Neural cell (in vitro differentiated cells): ENCODE measurements around the gene TPRX1.

Source experiments
- CTCF ChIP-seq: fragments of 450-650 bp; IDR thresholded peaks from 2 replicates; pipeline ENCODE4 v1.5.1; 2014; ENCODE audit warnings: antibody characterized with exemption, mild to moderate bottlenecking, moderate library complexity; ENCODE audit not compliant: poor library complexity, severe bottlenecking
- EP300 ChIP-seq: fragments of 450-650 bp; conservative IDR thresholded peaks from 2 replicates; pipeline ENCODE4 v1.6.1; 2014; ENCODE audit warnings: antibody characterized with exemption, mild to moderate bottlenecking, moderate library complexity; ENCODE audit not compliant: poor library complexity, severe bottlenecking
- EZH2 ChIP-seq: fragments of 200-600, 300-800 bp; shearing (Covaris generic), sonication (generic); IDR thresholded peaks from 2 replicates; pipeline ENCODE4 v1.6.1; 2014; ENCODE audit warnings: antibody characterized with exemption, low read length, borderline replicate concordance, mild to moderate bottlenecking; ENCODE audit not compliant: insufficient read depth, poor library complexity, severe bottlenecking
- MXI1 ChIP-seq: fragments of 450-650 bp; conservative IDR thresholded peaks from 2 replicates; pipeline ENCODE4 v1.6.1; 2014; ENCODE audit warnings: antibody characterized with exemption, mild to moderate bottlenecking; ENCODE audit not compliant: poor library complexity, severe bottlenecking
- POLR2AphosphoS5 ChIP-seq: IDR thresholded peaks from 2 replicates; pipeline ENCODE4 v1.6.1; 2012
- RAD21 ChIP-seq: fragments of 450-650 bp; conservative IDR thresholded peaks from 2 replicates; pipeline ENCODE4 v1.6.1; 2014; ENCODE audit warnings: antibody characterized with exemption, mild to moderate bottlenecking, moderate library complexity
- SMC3 ChIP-seq: fragments of 450-650 bp; conservative IDR thresholded peaks from 2 replicates; pipeline ENCODE4 v1.6.1; 2014; ENCODE audit warnings: antibody characterized with exemption, mild to moderate bottlenecking, moderate library complexity; ENCODE audit not compliant: poor library complexity
- TAF1 ChIP-seq: IDR thresholded peaks from 2 replicates; pipeline ENCODE4 v1.6.1; 2012; ENCODE audit warnings: low read depth

- TF ChIP-seq CTCF, result no peak
- no peak for TF ChIP-seq TAF1
- TF ChIP-seq POLR2AphosphoS5, result no peak
- no peak for TF ChIP-seq MXI1
- TF ChIP-seq EP300, result no peak
- no peak for TF ChIP-seq RAD21
- TF ChIP-seq EZH2, result no peak
- no peak for TF ChIP-seq SMC3
Measured at GRCh38 chr19:47755762-47756626, 48.4 kb downstream of the TPRX1 start.
